Measurements from ENCODE around the gene KYNU.

DNA sequence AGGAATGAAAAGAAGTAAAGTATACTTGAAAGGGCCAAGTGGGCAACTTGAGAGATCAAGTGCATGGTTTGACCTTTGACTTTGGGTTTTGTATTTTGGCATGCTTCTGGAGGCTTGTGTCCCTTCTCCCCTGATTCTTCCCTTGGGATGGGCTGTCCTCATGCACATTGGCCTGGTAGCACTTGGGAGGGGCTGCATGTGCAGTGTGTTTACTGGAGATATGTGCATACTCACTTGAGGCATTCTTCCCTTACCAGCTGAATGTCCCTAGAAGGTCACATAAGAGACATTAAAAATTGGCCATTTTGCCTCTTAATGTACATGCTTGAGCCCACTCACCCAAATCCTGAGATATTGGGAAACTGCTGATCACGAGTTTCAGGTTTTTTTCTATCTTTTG lies 65.2 kb downstream of the KYNU start:
- no peak for TF ChIP-seq POLR2A (IDR thresholded peaks at IDR 0.05)
- TF ChIP-seq, protein P1, sequence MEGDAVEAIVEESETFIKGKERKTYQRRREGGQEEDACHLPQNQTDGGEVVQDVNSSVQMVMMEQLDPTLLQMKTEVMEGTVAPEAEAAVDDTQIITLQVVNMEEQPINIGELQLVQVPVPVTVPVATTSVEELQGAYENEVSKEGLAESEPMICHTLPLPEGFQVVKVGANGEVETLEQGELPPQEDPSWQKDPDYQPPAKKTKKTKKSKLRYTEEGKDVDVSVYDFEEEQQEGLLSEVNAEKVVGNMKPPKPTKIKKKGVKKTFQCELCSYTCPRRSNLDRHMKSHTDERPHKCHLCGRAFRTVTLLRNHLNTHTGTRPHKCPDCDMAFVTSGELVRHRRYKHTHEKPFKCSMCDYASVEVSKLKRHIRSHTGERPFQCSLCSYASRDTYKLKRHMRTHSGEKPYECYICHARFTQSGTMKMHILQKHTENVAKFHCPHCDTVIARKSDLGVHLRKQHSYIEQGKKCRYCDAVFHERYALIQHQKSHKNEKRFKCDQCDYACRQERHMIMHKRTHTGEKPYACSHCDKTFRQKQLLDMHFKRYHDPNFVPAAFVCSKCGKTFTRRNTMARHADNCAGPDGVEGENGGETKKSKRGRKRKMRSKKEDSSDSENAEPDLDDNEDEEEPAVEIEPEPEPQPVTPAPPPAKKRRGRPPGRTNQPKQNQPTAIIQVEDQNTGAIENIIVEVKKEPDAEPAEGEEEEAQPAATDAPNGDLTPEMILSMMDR (IDR thresholded peaks at IDR 0.05): no peak
